T-helper 1 cell treated with Interleukin-12 subunit alpha and Interleukin-12 subunit beta and Interleukin-4 antibody, amounts not matched to agents 30 μg/mL and 1 μg/mL, for 36 hours (primary cell): ENCODE data around the gene ARHGAP45.
A peak's percentile ranks its signal among the peaks of the same experiment; 100 is the strongest.
"Not testable (repeated sequence)": the region's sequence is repeated elsewhere in the genome, so short reads cannot be mapped to it uniquely, and the experiment has no call there.

Experiments used
- H3K27ac Mint-ChIP-seq: one replicate; pipeline ENCODE4 v1.8.0; 2021; ENCODE audit warnings: mild to moderate bottlenecking, mixed read lengths
- H3K27me3 Mint-ChIP-seq: one replicate; pipeline ENCODE4 v1.8.0; 2021; ENCODE audit warnings: low read depth, mixed read lengths
- H3K36me3 Mint-ChIP-seq: one replicate; pipeline ENCODE4 v1.8.0; 2021; ENCODE audit warnings: low read depth, mixed read lengths
- H3K4me1 Mint-ChIP-seq: one replicate; pipeline ENCODE4 v1.8.0; 2021; ENCODE audit warnings: low read depth, mixed read lengths
- H3K4me3 Mint-ChIP-seq: one replicate; pipeline ENCODE4 v1.8.0; 2021; ENCODE audit warnings: mild to moderate bottlenecking, moderate library complexity, mixed read lengths
- H3K9me3 Mint-ChIP-seq: one replicate; pipeline ENCODE4 v1.8.0; 2021; ENCODE audit warnings: mixed read lengths

The ARHGAP45 gene

GRCh38 chr19:1122972-1123363 lies 56.0 kb downstream of the ARHGAP45 start:
- Mint-ChIP-seq H3K9me3 (no peaks in the 10 kb centered on the region), H3K27ac (no peak overlapping the region), H3K27me3 (no peaks in the 10 kb centered on the region), H3K4me1 (peaks cover 11% of the 10 kb centered on the region), H3K36me3 (peaks cover 27% of the 10 kb centered on the region), H3K4me3 (no peak overlapping the region)

GRCh38 chr19:1123381-1123780 lies 56.4 kb downstream of the ARHGAP45 start:
- Mint-ChIP-seq H3K27me3 (no peaks in the 10 kb centered on the region), H3K27ac (no peak overlapping the region), H3K9me3 (no peaks in the 10 kb centered on the region), H3K36me3 (peaks cover 25% of the 10 kb centered on the region), H3K4me3 (no peak overlapping the region), H3K4me1 (peaks cover 11% of the 10 kb centered on the region)

- Mint-ChIP-seq H3K36me3 (peaks cover 25% of the 10 kb centered on the region), H3K27me3 (no peaks in the 10 kb centered on the region), H3K4me3 (no peak overlapping the region), H3K9me3 (no peaks in the 10 kb centered on the region), H3K27ac (no peak overlapping the region), H3K4me1 (peaks cover 11% of the 10 kb centered on the region)
Observed at GRCh38 chr19:1123885-1124677, 57.1 kb downstream of the ARHGAP45 start.

GRCh38 chr19:1125601-1126467 lies 58.9 kb downstream of the ARHGAP45 start:
- H3K4me1 Mint-ChIP-seq = peaks cover 15% of the 10 kb centered on the region
- no peaks in the 10 kb centered on the region for H3K9me3 Mint-ChIP-seq
- H3K27ac Mint-ChIP-seq = no peak overlapping the region
- no peaks in the 10 kb centered on the region for H3K27me3 Mint-ChIP-seq
- no peak overlapping the region for H3K4me3 Mint-ChIP-seq
- peaks cover 32% of the 10 kb centered on the region for H3K36me3 Mint-ChIP-seq

GRCh38 chr19:1126984-1127760 lies 60.2 kb downstream of the ARHGAP45 start:
- H3K27ac Mint-ChIP-seq = no peak overlapping the region
- H3K9me3 Mint-ChIP-seq = no peaks in the 10 kb centered on the region
- H3K27me3 Mint-ChIP-seq = no peaks in the 10 kb centered on the region
- no peak overlapping the region for H3K4me3 Mint-ChIP-seq
- H3K4me1 Mint-ChIP-seq = peaks cover 13% of the 10 kb centered on the region
- peaks cover 26% of the 10 kb centered on the region for H3K36me3 Mint-ChIP-seq

GRCh38 chr19:1128106-1128505 lies 61.1 kb downstream of the ARHGAP45 start:
- Mint-ChIP-seq H3K36me3 (peaks cover 22% of the 10 kb centered on the region), H3K4me1 (peaks cover 11% of the 10 kb centered on the region), H3K4me3 (no peak overlapping the region), H3K9me3 (no peaks in the 10 kb centered on the region), H3K27me3 (no peaks in the 10 kb centered on the region), H3K27ac (no peak overlapping the region)

GRCh38 chr19:1129084-1129483 lies 62.1 kb downstream of the ARHGAP45 start:
- H3K27ac Mint-ChIP-seq, H3K27me3 Mint-ChIP-seq, H3K9me3 Mint-ChIP-seq: not testable (repeated sequence)
- H3K36me3 Mint-ChIP-seq = peaks cover 18% of the 10 kb centered on the region
- H3K4me1 Mint-ChIP-seq = peaks cover 15% of the 10 kb centered on the region
- peak overlapping the region; percentile 7 for H3K4me3 Mint-ChIP-seq

- peak overlapping the region; percentile 86 for H3K4me3 Mint-ChIP-seq
- no peaks in the 10 kb centered on the region for H3K27me3 Mint-ChIP-seq
- peaks cover 18% of the 10 kb centered on the region for H3K36me3 Mint-ChIP-seq
- no peaks in the 10 kb centered on the region for H3K9me3 Mint-ChIP-seq
- H3K27ac Mint-ChIP-seq = no peak overlapping the region
- peaks cover 15% of the 10 kb centered on the region for H3K4me1 Mint-ChIP-seq
Observed at GRCh38 chr19:1129535-1129934, 62.6 kb downstream of the ARHGAP45 start.

- Mint-ChIP-seq H3K36me3 (peaks cover 13% of the 10 kb centered on the region), H3K9me3 (no peaks in the 10 kb centered on the region), H3K27me3 (no peaks in the 10 kb centered on the region), H3K27ac (peak overlapping the region; percentile 75), H3K4me1 (peaks cover 19% of the 10 kb centered on the region), H3K4me3 (peak overlapping the region; percentile 86)
Observed at GRCh38 chr19:1130771-1131717, 64.1 kb downstream of the ARHGAP45 start.

- Mint-ChIP-seq H3K27ac (peak overlapping the region; percentile 82), H3K36me3 (peaks cover 11% of the 10 kb centered on the region), H3K27me3 (no peaks in the 10 kb centered on the region), H3K9me3 (no peaks in the 10 kb centered on the region), H3K4me1 (peaks cover 22% of the 10 kb centered on the region), H3K4me3 (peak overlapping the region; percentile 86)
Observed at GRCh38 chr19:1131718-1132551, 65.0 kb downstream of the ARHGAP45 start.

GRCh38 chr19:1132552-1133383 lies 65.8 kb downstream of the ARHGAP45 start:
- Mint-ChIP-seq H3K9me3 (no peaks in the 10 kb centered on the region), H3K27ac (peak overlapping the region; percentile 82), H3K4me1 (peaks cover 18% of the 10 kb centered on the region), H3K4me3 (peak overlapping the region; percentile 86), H3K36me3 (peaks cover 8% of the 10 kb centered on the region), H3K27me3 (no peaks in the 10 kb centered on the region)

- Mint-ChIP-seq H3K27ac (peak overlapping the region; percentile 81), H3K4me1 (peaks cover 18% of the 10 kb centered on the region), H3K27me3 (no peaks in the 10 kb centered on the region), H3K36me3 (peaks cover 8% of the 10 kb centered on the region), H3K4me3 (peak overlapping the region; percentile 61), H3K9me3 (no peaks in the 10 kb centered on the region)
Observed at GRCh38 chr19:1133471-1133929, 66.5 kb downstream of the ARHGAP45 start.
